ENCODE data around the gene SIL1.
"Not testable (repeated sequence)": the region's sequence is repeated elsewhere in the genome, so short reads cannot be mapped to it uniquely, and the experiment has no call there.

SIL1 gene

GRCh38 chr5:139199321-139199720 is 1.2 kb upstream of the SIL1 start:
- DNase-seq = no peak

DNA sequence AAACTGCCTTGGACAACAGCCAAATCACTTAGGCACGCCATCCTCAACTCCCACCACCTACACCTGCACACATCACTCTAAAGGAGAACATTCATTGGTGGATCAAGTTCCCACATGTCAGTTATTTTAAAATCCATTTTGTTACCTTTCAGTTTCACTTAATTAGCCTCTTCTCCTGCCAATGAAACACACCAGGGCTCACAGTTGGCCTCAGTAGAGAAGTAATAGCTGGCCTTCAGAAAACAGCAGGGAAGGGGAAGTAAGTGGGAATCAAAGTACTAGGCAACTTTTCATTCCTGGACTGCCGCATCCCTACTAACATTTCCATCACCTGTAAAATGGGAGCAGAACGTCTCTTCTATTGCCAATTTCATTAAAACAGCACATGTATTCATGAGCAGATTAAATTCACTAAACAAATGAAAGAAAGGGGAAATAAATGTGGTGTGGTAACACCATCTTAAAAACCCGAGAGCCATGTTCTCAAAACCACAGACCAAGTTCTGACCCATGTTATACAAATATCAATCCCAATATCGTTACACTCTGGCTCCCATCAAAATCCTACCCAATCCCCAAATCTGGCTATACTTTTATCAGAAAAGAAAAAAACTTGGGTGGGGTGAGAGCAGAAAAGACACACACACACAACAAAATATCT is 1.7 kb downstream of the SIL1 start:
- DNase-seq = no peak

GRCh38 chr5:139194486-139194885 is 3.7 kb downstream of the SIL1 start:
- no peak for DNase-seq

GRCh38 chr5:139193928-139194327 is 4.2 kb downstream of the SIL1 start:
- no peak for DNase-seq

DNA sequence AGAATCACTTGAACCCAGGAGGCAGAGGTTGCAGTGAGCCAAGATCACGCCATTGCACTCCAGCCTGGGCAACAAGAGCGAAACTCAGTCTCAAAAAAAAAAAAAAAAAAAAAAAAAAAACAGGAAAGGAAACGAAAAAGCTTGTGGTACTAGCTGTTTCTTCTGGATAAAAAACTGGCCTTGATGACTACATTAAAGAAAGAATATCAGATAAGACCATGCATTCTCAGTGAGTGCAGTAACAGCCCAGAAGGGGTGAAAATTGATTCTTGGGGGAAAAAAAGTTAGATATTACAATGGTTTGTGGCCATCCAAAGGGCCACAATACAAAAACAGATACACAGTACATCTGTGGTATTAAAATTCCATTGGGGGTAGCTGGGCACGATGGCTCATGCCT is 5.3 kb downstream of the SIL1 start:
- not testable (repeated sequence) for DNase-seq

DNA sequence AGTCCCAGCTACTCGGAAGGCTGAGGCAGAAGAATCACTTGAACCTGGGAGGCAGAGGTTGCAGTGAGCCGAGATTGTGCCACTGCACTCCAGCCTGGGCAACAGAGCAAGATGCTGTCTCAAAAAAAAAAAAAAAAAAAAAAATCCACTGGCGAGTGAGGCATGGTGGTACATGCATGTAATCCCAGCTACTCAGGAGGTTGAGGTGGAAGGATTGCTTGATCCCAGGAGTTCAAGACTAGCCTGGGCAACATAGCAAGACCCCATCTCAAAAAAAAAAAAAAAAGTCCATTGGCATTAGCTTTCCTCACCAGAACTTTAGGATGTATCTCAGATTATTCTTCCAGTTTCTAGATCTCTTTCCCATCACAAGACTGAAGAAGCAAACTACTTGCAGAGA is 6.2 kb downstream of the SIL1 start:
- not testable (repeated sequence) for DNase-seq

DNA sequence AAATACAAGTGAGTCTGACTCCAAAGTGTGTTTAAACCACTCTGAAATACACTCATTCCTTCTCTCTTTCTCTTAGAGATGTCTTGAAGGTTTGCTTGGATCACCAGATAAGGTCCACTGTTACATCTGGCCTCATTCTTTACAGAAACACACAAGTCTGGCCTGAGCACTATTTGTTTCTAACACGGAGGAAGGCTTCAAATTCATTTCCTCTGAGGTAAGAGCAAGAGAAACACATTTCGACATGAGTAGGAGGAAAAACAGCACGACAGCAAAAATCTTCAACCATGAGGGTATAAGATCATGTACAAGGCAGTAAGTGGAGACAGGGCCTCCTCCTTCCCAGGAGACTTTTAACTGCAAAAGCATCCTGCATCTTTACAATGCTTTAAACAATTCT is 8.0 kb downstream of the SIL1 start:
- DNase-seq = no peak

DNA sequence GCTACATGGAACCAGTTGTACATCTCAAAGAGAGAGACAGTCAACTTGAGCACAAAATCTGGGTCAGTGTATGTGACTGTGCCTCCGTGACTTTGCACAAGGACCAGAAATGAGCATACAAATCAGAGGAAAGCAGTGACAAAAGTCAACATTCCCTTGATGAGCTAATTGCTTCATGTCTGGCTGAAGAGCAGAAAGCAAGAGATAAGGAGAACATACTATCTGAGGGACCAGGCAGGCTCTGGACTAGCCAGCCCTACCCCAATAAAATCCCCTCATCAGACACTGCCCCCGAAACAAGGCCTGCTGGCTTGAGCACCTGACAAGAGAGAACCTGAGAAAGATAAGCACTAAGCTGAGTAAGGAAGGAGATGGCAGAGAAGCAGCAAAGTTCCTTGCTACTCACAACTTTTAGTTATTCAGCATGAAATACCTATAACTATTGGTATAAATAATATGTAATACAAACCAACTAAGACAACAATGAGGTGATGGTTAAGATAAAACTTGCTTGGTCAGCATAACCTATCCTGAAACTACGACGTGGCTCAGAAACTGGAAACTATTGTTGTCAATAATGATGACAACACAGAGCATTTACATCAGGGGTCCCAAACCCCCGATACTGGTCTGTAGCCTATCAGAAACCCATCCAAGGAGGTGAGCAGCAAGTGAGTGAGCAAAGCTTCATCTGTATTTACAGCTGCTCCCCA is 9.5 kb downstream of the SIL1 start:
- no peak for DNase-seq

- DNase-seq = no peak
These were observed 11.3 kb downstream of the SIL1 start for GRCh38 chr5:139186752-139187326.

DNA sequence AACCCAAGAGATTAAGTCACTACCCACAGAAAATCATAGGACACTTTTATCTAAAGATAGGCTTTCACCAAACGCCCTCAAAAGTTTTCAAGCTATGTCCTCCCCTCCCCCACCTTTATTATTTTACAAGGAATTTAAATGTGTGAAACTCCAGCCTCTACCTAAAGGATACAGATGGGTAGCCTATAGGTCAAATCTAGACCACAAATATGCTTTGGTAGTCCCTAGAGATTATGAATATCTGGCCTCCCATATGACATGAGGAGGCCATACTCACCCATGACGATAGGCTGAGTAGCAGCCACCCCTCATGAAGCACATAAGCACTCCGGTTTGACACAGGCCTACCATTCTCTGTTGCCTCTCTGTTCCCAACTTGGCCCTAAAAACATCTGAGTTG is 11.9 kb downstream of the SIL1 start:
- no peak for DNase-seq

DNA sequence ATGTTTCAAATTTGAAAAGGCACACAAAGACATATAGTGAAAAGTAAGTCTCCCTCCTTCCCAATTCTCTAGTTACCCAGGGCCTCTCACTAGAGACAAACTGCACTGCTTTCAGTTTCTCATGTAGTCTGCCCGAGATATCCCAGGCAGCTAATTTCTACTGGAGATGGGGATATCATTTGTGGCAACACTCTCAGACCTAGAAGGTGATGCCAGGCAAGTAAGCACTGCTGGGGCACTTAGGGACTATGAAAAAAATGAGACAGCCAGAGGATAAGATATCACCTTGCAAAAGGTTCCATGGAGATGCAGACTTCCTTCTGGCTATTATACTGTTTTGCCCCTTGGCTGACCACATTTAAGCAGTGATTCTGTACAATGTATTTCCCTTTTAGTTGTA is 12.6 kb downstream of the SIL1 start:
- DNase-seq = no peak

DNA sequence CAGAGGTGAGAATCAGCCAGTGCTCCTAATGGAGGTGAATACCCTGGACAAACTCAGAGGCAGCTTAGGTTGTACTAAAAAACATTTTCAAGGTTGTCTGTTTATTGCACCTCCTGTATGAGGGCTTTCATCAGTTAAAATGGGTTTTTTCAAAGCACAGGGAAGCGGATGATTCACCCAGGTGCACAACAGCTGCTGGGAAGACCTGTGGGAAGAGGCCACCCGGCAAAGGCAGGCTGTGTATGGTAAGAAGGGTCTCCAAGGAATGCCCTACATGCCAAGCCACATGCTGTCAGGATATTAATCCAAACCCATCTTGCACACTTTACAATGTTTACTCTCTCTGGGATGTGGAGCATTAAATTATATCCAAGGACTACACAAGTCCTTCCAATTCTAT is 14.7 kb downstream of the SIL1 start:
- no peak for DNase-seq

DNA sequence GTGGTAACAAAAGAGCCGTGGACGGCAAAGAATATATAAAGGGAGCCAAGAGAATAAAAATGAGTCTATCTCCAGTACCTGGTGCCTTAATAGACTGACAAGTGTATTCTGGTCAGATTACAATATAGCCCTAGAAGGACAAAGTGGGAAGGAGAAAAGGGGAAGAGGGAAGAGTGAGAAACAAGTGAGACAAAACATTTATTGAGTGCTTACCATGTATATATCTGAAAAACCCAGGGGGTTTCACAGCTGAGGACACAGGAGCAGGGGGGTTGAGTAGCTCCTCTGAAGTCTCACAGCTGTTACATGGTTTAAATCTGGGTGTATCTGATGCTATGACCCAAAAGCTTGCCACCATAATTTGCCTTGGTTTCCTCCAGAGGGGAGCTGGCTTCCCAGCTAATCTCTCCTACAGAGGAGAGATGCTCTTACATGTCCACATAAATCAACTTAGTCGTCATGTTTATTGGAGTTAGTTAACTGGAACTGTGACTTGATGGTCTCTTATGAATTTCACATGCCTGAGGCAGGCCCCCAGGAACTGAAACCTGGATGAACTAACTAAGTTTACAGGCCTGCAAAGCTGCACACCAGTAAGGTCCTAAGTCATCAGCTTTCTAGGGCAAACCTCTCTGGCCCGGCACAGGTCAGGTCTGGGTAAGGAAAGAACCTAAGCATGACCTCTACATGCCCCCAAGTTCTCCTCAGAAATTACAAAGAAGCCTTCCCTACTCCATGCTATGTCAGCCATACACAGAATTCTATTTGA is 15.5 kb downstream of the SIL1 start:
- DNase-seq = no peak

GRCh38 chr5:139181835-139182452 is 16.2 kb downstream of the SIL1 start:
- DNase-seq = no peak

- DNase-seq = no peak
These were observed 16.8 kb downstream of the SIL1 start for GRCh38 chr5:139181322-139181730.

GRCh38 chr5:139180850-139181249 is 17.3 kb downstream of the SIL1 start:
- DNase-seq = no peak

- DNase-seq = not testable (repeated sequence)
These were observed 18.2 kb downstream of the SIL1 start for GRCh38 chr5:139179778-139180513.

GRCh38 chr5:139178935-139179334 is 19.2 kb downstream of the SIL1 start:
- DNase-seq = no peak

DNA sequence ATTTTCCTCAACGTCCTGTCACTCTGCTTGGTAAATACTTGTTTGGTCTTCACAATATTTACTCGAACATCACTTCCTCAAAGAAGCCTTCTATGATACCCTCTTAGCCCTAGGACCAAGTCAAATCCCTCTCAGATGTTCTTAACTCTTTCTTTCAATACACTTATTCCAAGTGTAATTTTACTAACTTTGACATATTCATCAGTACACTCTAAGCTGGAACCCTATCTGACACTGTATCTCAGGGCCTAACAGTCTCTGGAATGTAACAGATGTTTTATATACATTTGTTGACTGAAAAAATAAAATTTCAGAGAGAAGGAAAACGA is 19.6 kb downstream of the SIL1 start:
- DNase-seq = no peak

- no peak for DNase-seq
These were observed 20.2 kb downstream of the SIL1 start for GRCh38 chr5:139177809-139178588.

DNA sequence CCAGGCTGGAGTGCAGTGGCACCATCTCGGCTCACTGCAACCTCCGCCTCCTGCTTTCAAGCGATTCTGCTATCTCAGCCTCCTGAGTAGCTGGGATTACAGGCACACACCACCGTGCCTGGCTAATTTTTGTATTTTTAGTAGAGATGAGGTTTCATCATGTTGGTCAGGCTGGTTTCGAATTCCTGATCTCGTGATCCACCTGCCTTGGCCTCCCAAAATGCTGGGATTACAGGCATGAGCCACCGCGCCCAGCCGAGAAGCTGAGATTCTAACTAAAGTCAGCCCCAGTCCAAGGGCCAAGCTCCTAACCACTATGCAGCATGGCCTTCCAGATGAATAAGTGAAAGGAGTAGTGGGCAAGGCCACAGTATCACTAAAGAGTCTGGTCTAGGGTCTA is 20.9 kb downstream of the SIL1 start:
- not testable (repeated sequence) for DNase-seq

- not testable (repeated sequence) for DNase-seq
These were observed 23.8 kb downstream of the SIL1 start for GRCh38 chr5:139174382-139174781.

All from activated CD8-positive, alpha-beta memory T cell treated with anti-CD3 and anti-CD28 coated beads, Interleukin-2, amount 50 U/mL, for 4 hours (primary cell).